IMR-90 (cell line): ENCODE measurements around the gene FAM89A. TPM values are rescaled to one million over a fixed set of nuclear protein-coding genes. Genes with fewer than 3 reads are reported as not detected.

Experiments used
- ATAC-seq: fragments of 200-7000 bp; cut with Tn5 transposase; 2 replicates; pipeline ENCODE4 v1.9.1; 2020; ENCODE audit warnings: low read depth, mild to moderate bottlenecking, moderate library complexity
- BruUV-seq: library from RNA; stranded (reverse); fragments of 400-500 nt; replicated peaks from 2 replicates; lab custom pipeline; 2021; lab: Mats Ljungman, UMichigan
- CTCF ChIA-PET: fragments of 300-600 bp; formaldehyde crosslinking; extraction: SDS; loops from one replicate; lab custom pipeline; 2021; ENCODE audit warnings: antibody characterized with exemption; lab: Yijun Ruan, JAX
- POLR2A ChIA-PET: fragments of 300-600 bp; sonication (Branson Sonifier 250); formaldehyde crosslinking; loops from one replicate; lab custom pipeline; 2022; ENCODE audit warnings: antibody characterized with exemption; ENCODE audit not compliant: unreplicated experiment; lab: Charles Lee
- DNase-seq: peaks from one replicate; pipeline ENCODE4 v3.0.0; 2013
- H2AFZ ChIP-seq: replicated peaks from 2 replicates; pipeline ENCODE3; 2013; ENCODE audit warnings: low read length, mild to moderate bottlenecking; ENCODE audit not compliant: poor library complexity
- H2AK5ac ChIP-seq: 2 replicates; pipeline ENCODE4 v1.6.1; 2013; ENCODE audit warnings: low read depth, low read length, inconsistent platforms
- H2AK9ac ChIP-seq: replicated peaks from 2 replicates; pipeline ENCODE3; 2013; ENCODE audit warnings: mild to moderate bottlenecking, low read depth, low read length, moderate library complexity; ENCODE audit not compliant: poor library complexity
- H2BK120ac ChIP-seq: 2 replicates; pipeline ENCODE4 v1.6.1; 2013; ENCODE audit warnings: low read depth, low read length, inconsistent platforms
- H2BK15ac ChIP-seq: 3 replicates; pipeline ENCODE4 v1.6.1; 2013; ENCODE audit warnings: low read depth, low read length, inconsistent platforms
- H2BK20ac ChIP-seq: 2 replicates; pipeline ENCODE4 v1.6.1; 2013; ENCODE audit warnings: low read depth, mild to moderate bottlenecking, inconsistent platforms, low read length, moderate library complexity
- H2BK5ac ChIP-seq: 2 replicates; pipeline ENCODE4 v1.6.1; 2013; ENCODE audit warnings: mild to moderate bottlenecking, low read depth, low read length, inconsistent platforms; ENCODE audit not compliant: poor library complexity, severe bottlenecking
- H3K14ac ChIP-seq: replicated peaks from 2 replicates; pipeline ENCODE4 v1.6.1; 2013; ENCODE audit warnings: low read depth, low read length, inconsistent platforms
- H3K18ac ChIP-seq: 2 replicates; pipeline ENCODE4 v1.6.1; 2013; ENCODE audit warnings: low read depth, low read length, control low read depth
- H3K23ac ChIP-seq: 2 replicates; pipeline ENCODE4 v1.6.1; 2013; ENCODE audit warnings: low read depth, low read length, inconsistent platforms
- H3K27ac ChIP-seq: 2 replicates; pipeline ENCODE4 v1.5.1; 2013; ENCODE audit warnings: mild to moderate bottlenecking, control low read depth, low read length; ENCODE audit not compliant: insufficient read depth
- H3K27me3 ChIP-seq: 2 replicates; pipeline ENCODE4 v1.6.1; 2013; ENCODE audit warnings: low read length; ENCODE audit not compliant: control insufficient read depth, insufficient read depth
- H3K36me3 ChIP-seq: 2 replicates; pipeline ENCODE4 v1.6.1; 2013; ENCODE audit warnings: low read length, mixed read lengths; ENCODE audit not compliant: control insufficient read depth, insufficient read depth
- H3K4ac ChIP-seq: 2 replicates; pipeline ENCODE4 v1.6.1; 2013; ENCODE audit warnings: low read depth, low read length, inconsistent platforms
- H3K4me1 ChIP-seq: 2 replicates; pipeline ENCODE4 v1.6.1; 2013; ENCODE audit warnings: low read length, mixed read lengths; ENCODE audit not compliant: control insufficient read depth, insufficient read depth
- H3K4me2 ChIP-seq: 2 replicates; pipeline ENCODE4 v1.6.1; 2013; ENCODE audit warnings: low read depth, mild to moderate bottlenecking, control low read depth, low read length, moderate library complexity
- H3K4me3 ChIP-seq: 2 replicates; pipeline ENCODE4 v1.5.1; 2013; ENCODE audit warnings: low read depth, mild to moderate bottlenecking, control low read depth, low read length, moderate library complexity; ENCODE audit not compliant: insufficient read depth
- H3K56ac ChIP-seq: 2 replicates; pipeline ENCODE4 v1.6.1; 2013; ENCODE audit warnings: low read length, inconsistent platforms; ENCODE audit not compliant: insufficient read depth; ENCODE audit errors: extremely low read depth
- H3K79me1 ChIP-seq, 2 experiments: 2 replicates each; pipeline ENCODE4 v1.6.1; 2013; ENCODE audit warnings: low read length in 2 of 2, inconsistent platforms in 1 of 2, low read depth in 1 of 2
- H3K9ac ChIP-seq: 2 replicates; pipeline ENCODE4 v1.6.1; 2013; ENCODE audit warnings: low read depth, low read length, control low read depth
- H3K9me1 ChIP-seq: 2 replicates; pipeline ENCODE4 v1.6.1; 2013; ENCODE audit warnings: low read length, inconsistent platforms; ENCODE audit not compliant: insufficient read depth
- H3K9me3 ChIP-seq: 2 replicates; pipeline ENCODE4 v1.6.1; 2013; ENCODE audit warnings: low read length; ENCODE audit not compliant: control insufficient read depth, insufficient read depth
- H4K20me1 ChIP-seq: 2 replicates; pipeline ENCODE4 v1.6.1; 2013; ENCODE audit warnings: low read length, inconsistent platforms; ENCODE audit not compliant: insufficient read depth
- H4K5ac ChIP-seq: 2 replicates; pipeline ENCODE4 v1.6.1; 2013; ENCODE audit warnings: mild to moderate bottlenecking, low read depth, low read length, control low read depth
- H4K8ac ChIP-seq, 2 experiments: 2 replicates each; pipeline ENCODE4 v1.6.1; 2013; ENCODE audit warnings: low read depth in 2 of 2, low read length in 2 of 2, control low read depth in 1 of 2, inconsistent platforms in 1 of 2
- H4K91ac ChIP-seq: 2 replicates; pipeline ENCODE4 v1.6.1; 2013; ENCODE audit warnings: low read depth, low read length, inconsistent platforms; ENCODE audit not compliant: insufficient read depth
- BHLHE40 ChIP-seq: fragments of 150-350 bp; IDR thresholded peaks from 2 replicates; pipeline ENCODE4 v1.6.1; 2016; ENCODE audit warnings: mild to moderate bottlenecking, low read depth, low read length
- CEBPB ChIP-seq: IDR thresholded peaks from 2 replicates; pipeline ENCODE4 v1.6.1; 2012; ENCODE audit warnings: low read depth, low read length, improper control_type of control experiment
- CHD1 ChIP-seq: IDR thresholded peaks from 2 replicates; pipeline ENCODE4 v1.6.1; 2012; ENCODE audit warnings: low read depth, low read length, improper control_type of control experiment
- CTCF ChIP-seq: conservative IDR thresholded peaks from 2 replicates; pipeline ENCODE4 v1.5.1; 2012; ENCODE audit warnings: mild to moderate bottlenecking, low read depth, low read length, improper control_type of control experiment
- ELK1 ChIP-seq: fragments of 150-350 bp; IDR thresholded peaks from 2 replicates; pipeline ENCODE4 v1.6.1; 2016; ENCODE audit warnings: low read depth, mild to moderate bottlenecking, low read length, moderate library complexity, borderline replicate concordance
- FOS ChIP-seq: fragments of 150-350 bp; IDR thresholded peaks from 2 replicates; pipeline ENCODE4 v1.6.1; 2016; ENCODE audit warnings: low read depth, low read length
- MAFK ChIP-seq: IDR thresholded peaks from 2 replicates; pipeline ENCODE4 v1.6.1; 2012; ENCODE audit warnings: low read depth, low read length, improper control_type of control experiment
- MAZ ChIP-seq: IDR thresholded peaks from 2 replicates; pipeline ENCODE4 v1.6.1; 2012; ENCODE audit warnings: low read depth, mild to moderate bottlenecking, low read length, improper control_type of control experiment, moderate library complexity, borderline replicate concordance
- MXI1 ChIP-seq: IDR thresholded peaks from 2 replicates; pipeline ENCODE4 v1.6.1; 2012; ENCODE audit warnings: low read depth, mild to moderate bottlenecking, low read length, moderate library complexity, borderline replicate concordance
- NFE2L2 ChIP-seq: fragments of 150-350 bp; IDR thresholded peaks from 2 replicates; pipeline ENCODE4 v1.6.1; 2016; ENCODE audit warnings: low read depth, mild to moderate bottlenecking, low read length
- POLR2A ChIP-seq: IDR thresholded peaks from 2 replicates; pipeline ENCODE4 v1.6.1; 2012; ENCODE audit warnings: mild to moderate bottlenecking, low read depth, low read length
- RAD21 ChIP-seq: IDR thresholded peaks from 2 replicates; pipeline ENCODE4 v1.6.1; 2012; ENCODE audit warnings: low read length, improper control_type of control experiment
- RCOR1 ChIP-seq: IDR thresholded peaks from 2 replicates; pipeline ENCODE4 v1.6.1; 2012; ENCODE audit warnings: mild to moderate bottlenecking, low read length, improper control_type of control experiment; ENCODE audit not compliant: insufficient replicate concordance
- RFX5 ChIP-seq: IDR thresholded peaks from 2 replicates; pipeline ENCODE4 v1.8.0; 2012; ENCODE audit warnings: low read depth, mild to moderate bottlenecking, low read length, moderate library complexity
- SMC3 ChIP-seq: fragments of 150-350 bp; IDR thresholded peaks from 2 replicates; pipeline ENCODE4 v1.6.1; 2016; ENCODE audit warnings: low read depth, mild to moderate bottlenecking, antibody characterized with exemption, low read length, moderate library complexity
- USF2 ChIP-seq: fragments of 150-350 bp; IDR thresholded peaks from 2 replicates; pipeline ENCODE4 v1.6.1; 2017; ENCODE audit warnings: mild to moderate bottlenecking, antibody characterized with exemption, low read length, low read depth
- WGBS, 2 experiments: methylation state at CpG; one replicate each; pipeline versions ENCODE4 v1.1.5 to v1.1.7; 2013; ENCODE audit warnings: missing lambda C conversion rate in 2 of 2; ENCODE audit not compliant: insufficient read length in 1 of 2; ENCODE audit errors: extremely low coverage in 2 of 2; 5-methylcytosine and 5-hydroxymethylcytosine counted together
- dilution Hi-C: fragments of 300-500 bp; cut with HindIII; formaldehyde crosslinking; loops from one replicate; pipeline ENCODE4 v1.14.3; 2018; ENCODE audit warnings: low sequenced_read_pairs; ENCODE audit not compliant: unreplicated experiment
- in situ Hi-C: fragments of 300-500 bp; cut with MboI; formaldehyde crosslinking; loops from 3 replicates; pipeline ENCODE4 v1.14.3; 2019; ENCODE audit warnings: low sequenced_read_pairs, inconsistent platforms, mixed read lengths
- intact Hi-C: fragments of 100-400 bp; cut with micrococcal nuclease; formaldehyde crosslinking; loops from 2 replicates; pipeline ENCODE4 v1.10.0; 2022
- polyA plus RNA-seq, 3 experiments: library from polyadenylated mRNA; depleted of rRNA; stranded (reverse); fragments of >200 nt; gene quantifications; 2 replicates each; pipeline ENCODE4 v1.2.3, GENCODE V29; 2012; ENCODE audit warnings: low replicate concordance in 1 of 3
- total RNA-seq: library from RNA; depleted of rRNA; stranded (reverse); fragments of >200 nt; gene quantifications from 2 replicates; pipeline ENCODE4 v1.2.3, GENCODE V29; 2012

FAM89A gene
- total and polyA plus RNA-seq, 2 of the 4 experiments (the other 2 are of a cell fraction), result 6.8 to 8.1 TPM

GRCh38 chr1:231058416-231059109 is 18.5 kb upstream of the FAM89A start:
- H3K4me1 ChIP-seq, result peaks cover 2% of the 10 kb centered on the region; the same call in 1 of the 2 replicates
- no peak overlapping the region for H4K5ac ChIP-seq
- H4K91ac ChIP-seq, result no peak overlapping the region
- no peak overlapping the region for H3K9ac ChIP-seq
- H2BK120ac ChIP-seq, result no peak overlapping the region
- no peak overlapping the region for H2AK9ac ChIP-seq
- ChIA-PET CTCF (no interaction called here), POLR2A (no interaction called here)
- H3K36me3 ChIP-seq, result no peaks in the 10 kb centered on the region
- H3K4me3 ChIP-seq, result no peak overlapping the region
- H2AK5ac ChIP-seq, result no peak overlapping the region
- WGBS, 2 experiments, result 35% methylated on average over 3 of the region's 8 CpGs; no CpG with 5 or more reads in 1 of the 2 experiments
- TF ChIP-seq USF2 (no peak), CEBPB (no peak), CHD1 (no peak), FOS (no peak), BHLHE40 (no peak), POLR2A (no peak), NFE2L2 (no peak), ELK1 (no peak), SMC3 (no peak), MXI1 (no peak), MAZ (no peak), RCOR1 (no peak), MAFK (no peak), RFX5 (no peak), CTCF (no peak), RAD21 (no peak)
- H3K4ac ChIP-seq, result no peak overlapping the region
- no peak overlapping the region for H3K18ac ChIP-seq
- no peak overlapping the region for H3K56ac ChIP-seq
- H3K27me3 ChIP-seq, result peaks cover 8% of the 10 kb centered on the region
- H4K8ac ChIP-seq, result no peak overlapping the region
- ATAC-seq (no peak), DNase-seq (no peak)
- no peak overlapping the region for H3K23ac ChIP-seq
- H3K4me2 ChIP-seq, result no peak overlapping the region
- intact Hi-C loops, result no loop called here
- no peak overlapping the region for H3K14ac ChIP-seq
- BruUV-seq, result no TSS peak
- H2BK20ac ChIP-seq, result no peak overlapping the region
- no peak overlapping the region for H3K27ac ChIP-seq
- H2BK15ac ChIP-seq, result no peak overlapping the region
- H3K79me1 ChIP-seq, result no peaks in the 10 kb centered on the region
- peaks cover 2% of the 10 kb centered on the region; the same call in 1 of the 2 replicates for H3K9me1 ChIP-seq
- H2AFZ ChIP-seq, result no peak overlapping the region
- in situ Hi-C loops, result no loop called here
- peaks cover 5% of the 10 kb centered on the region; the same call in 1 of the 2 replicates for H3K9me3 ChIP-seq
- H2BK5ac ChIP-seq, result no peak overlapping the region
- dilution Hi-C loops, result no loop called here
- H4K20me1 ChIP-seq, result no peaks in the 10 kb centered on the region
